Nasal cavity respiratory epithelium epithelial cell of viscerocranial mucosa (primary cell): ENCODE measurements around the gene NOP9. TPM values are rescaled to one million over a fixed set of nuclear protein-coding genes. Genes with fewer than 3 reads are reported as not detected.

Experiments used
- total RNA-seq: library from RNA; depleted of rRNA; stranded (reverse); fragments of >200 nt; gene quantifications from 2 replicates; pipeline ENCODE4 v1.2.3, GENCODE V29; 2014

Gene NOP9
- total RNA-seq: 34.2 and 36.0 TPM in 2 replicates

GRCh38 chr14:24299255-24300191 lies at the start of gene NOP9, which contains the start of gene DHRS1:
TSS of gene NOP9 (plus strand) at chr14:24299850. CDS start at chr14:24299955, 105 bp downstream.
TSS of gene DHRS1 (minus strand) at chr14:24299780. CDS start at chr14:24299106, 674 bp downstream.

GRCh38 chr14:24262821-24263733 lies 36.6 kb upstream of the NOP9 start, which contains the start of gene TGM1:
TSS of gene TGM1 (minus strand) at chr14:24263177. CDS start at chr14:24262352, 825 bp downstream.

GRCh38 chr14:24271134-24271833 lies 28.4 kb upstream of the NOP9 start, which contains the start of gene RABGGTA:
TSS of gene RABGGTA (minus strand) at chr14:24271597. CDS start at chr14:24271115, 482 bp downstream.

GRCh38 chr14:24307575-24308341 lies 8.1 kb downstream of the NOP9 start, which contains the start of gene CIDEB:
TSS of gene CIDEB (minus strand) at chr14:24307977. CDS start at chr14:24307858, 119 bp downstream.

GRCh38 chr14:24309538-24310264 lies 10.1 kb downstream of the NOP9 start, which contains the start of gene LTB4R2:
TSS of gene LTB4R2 (plus strand) at chr14:24310140. CDS start at chr14:24310665, 525 bp downstream.

GRCh38 chr14:24310646-24311604 lies 11.3 kb downstream of the NOP9 start, which contains the start of gene LTB4R:
TSS of gene LTB4R (plus strand) at chr14:24311502. CDS start at chr14:24315652, 4,150 bp downstream.

GRCh38 chr14:24334431-24335291 lies 35.0 kb downstream of the NOP9 start, which contains the start of gene ADCY4:
TSS of gene ADCY4 (minus strand) at chr14:24335071. CDS start at chr14:24334652, 419 bp downstream.

GRCh38 chr14:24339284-24340151 lies 39.9 kb downstream of the NOP9 start, which contains the start of gene RIPK3:
TSS of gene RIPK3 (minus strand) at chr14:24339991. CDS start at chr14:24339826, 165 bp downstream.

Other genes with a start within 250 kb of the NOP9 start
- 0.34 and 0.50 TPM in 2 replicates for gene CARMIL3, start 247.8 kb upstream of the NOP9 start, total RNA-seq
- not detected in 2 replicates for gene CPNE6, start 228.3 kb upstream of the NOP9 start, total RNA-seq
- gene PCK2, start 205.5 kb upstream of the NOP9 start, total RNA-seq: 137 and 156 TPM in 2 replicates
- 71.3 and 93.3 TPM in 2 replicates for gene DCAF11, start 185.1 kb upstream of the NOP9 start, total RNA-seq
- gene NRL, start 184.9 kb upstream of the NOP9 start, total RNA-seq: 1.1 and 1.7 TPM in 2 replicates
- gene FITM1, start 169.2 kb upstream of the NOP9 start, total RNA-seq: 0.28 and 0.34 TPM in 2 replicates
- gene PSME1, start 163.7 kb upstream of the NOP9 start, total RNA-seq: 87.5 and 111 TPM in 2 replicates
- gene EMC9, start 158.3 kb upstream of the NOP9 start, total RNA-seq: 9.5 and 15.7 TPM in 2 replicates
- gene PSME2, start 153.2 kb upstream of the NOP9 start, total RNA-seq: 39.0 and 51.0 TPM in 2 replicates
- gene RNF31, start 152.4 kb upstream of the NOP9 start, total RNA-seq: 33.7 and 37.6 TPM in 2 replicates
- gene IRF9, start 138.6 kb upstream of the NOP9 start, total RNA-seq: 36.1 and 47.5 TPM in 2 replicates
- 1.4 and 1.9 TPM in 2 replicates for gene REC8, start 127.8 kb upstream of the NOP9 start, total RNA-seq
- 51.8 and 54.3 TPM in 2 replicates for gene IPO4, start 111.0 kb upstream of the NOP9 start, total RNA-seq
- gene TM9SF1, start 104.4 kb upstream of the NOP9 start, total RNA-seq: 54.3 and 65.7 TPM in 2 replicates
- 0.07 TPM in 1 of 2 replicates, not detected in the other for gene TSSK4, start 94.2 kb upstream of the NOP9 start, total RNA-seq
- gene CHMP4A, start 86.4 kb upstream of the NOP9 start, total RNA-seq: 48.9 and 52.4 TPM in 2 replicates
- 4.6 and 12.3 TPM in 2 replicates for gene MDP1, start 83.8 kb upstream of the NOP9 start, total RNA-seq
- 127 and 135 TPM in 2 replicates for gene NEDD8, start 67.5 kb upstream of the NOP9 start, total RNA-seq
- gene GMPR2, start 66.9 kb upstream of the NOP9 start, total RNA-seq: 72.0 and 80.0 TPM in 2 replicates
- 57.8 and 143 TPM in 2 replicates for gene TINF2, start 57.2 kb upstream of the NOP9 start, total RNA-seq
- 87.8 and 123 TPM in 2 replicates for gene TGM1, start 36.7 kb upstream of the NOP9 start, total RNA-seq
- gene RABGGTA, start 28.3 kb upstream of the NOP9 start, total RNA-seq: 46.8 and 54.6 TPM in 2 replicates
- 19.8 and 27.9 TPM in 2 replicates for gene DHRS1, start 70 bp upstream of the NOP9 start, total RNA-seq
- gene CIDEB, start 8.1 kb downstream of the NOP9 start, total RNA-seq: 1.0 and 2.8 TPM in 2 replicates
- gene LTB4R2, start 10.3 kb downstream of the NOP9 start, total RNA-seq: 9.6 and 39.9 TPM in 2 replicates
- 5.5 and 20.0 TPM in 2 replicates for gene LTB4R, start 11.7 kb downstream of the NOP9 start, total RNA-seq
- gene ADCY4, start 35.2 kb downstream of the NOP9 start, total RNA-seq: 0.85 and 1.0 TPM in 2 replicates
- gene RIPK3, start 40.1 kb downstream of the NOP9 start, total RNA-seq: 1.4 and 4.6 TPM in 2 replicates
- 3.4 and 9.5 TPM in 2 replicates for gene NFATC4, start 68.3 kb downstream of the NOP9 start, total RNA-seq
- gene NYNRIN, start 99.2 kb downstream of the NOP9 start, total RNA-seq: 2.4 and 23.3 TPM in 2 replicates
- gene CBLN3, start 129.8 kb downstream of the NOP9 start, total RNA-seq: 0.34 and 2.5 TPM in 2 replicates
- gene KHNYN, start 130.1 kb downstream of the NOP9 start, total RNA-seq: 134 and 140 TPM in 2 replicates
- gene SDR39U1, start 142.9 kb downstream of the NOP9 start, total RNA-seq: 8.0 and 14.4 TPM in 2 replicates
- not detected in 2 replicates for gene CMA1, start 208.4 kb downstream of the NOP9 start, total RNA-seq